OCI-LY3 (cell line): ENCODE results near the gene LRP2BP.

Source experiments
- CTCF ChIP-seq: fragments of 200-600, 300-600 bp; sonication (generic); IDR thresholded peaks from 2 replicates; pipeline ENCODE4 v1.5.1; 2014; ENCODE audit warnings: antibody characterized with exemption, low read length, low read depth
- EZH2phosphoT487 ChIP-seq: fragments of 200-600 bp; shearing (Covaris generic); IDR thresholded peaks from 2 replicates; pipeline ENCODE4 v1.6.1; 2018; ENCODE audit warnings: antibody characterized with exemption, mixed run types, low read depth

GRCh38 chr4:185392156-185392555, 3.6 kb downstream of the LRP2BP start:
- no peak for TF ChIP-seq CTCF
- TF ChIP-seq EZH2phosphoT487: no peak
